ENCODE results near the gene BLTP2.
A peak's percentile ranks its signal among the peaks of the same experiment; 100 is the strongest.

BLTP2 gene

DNA sequence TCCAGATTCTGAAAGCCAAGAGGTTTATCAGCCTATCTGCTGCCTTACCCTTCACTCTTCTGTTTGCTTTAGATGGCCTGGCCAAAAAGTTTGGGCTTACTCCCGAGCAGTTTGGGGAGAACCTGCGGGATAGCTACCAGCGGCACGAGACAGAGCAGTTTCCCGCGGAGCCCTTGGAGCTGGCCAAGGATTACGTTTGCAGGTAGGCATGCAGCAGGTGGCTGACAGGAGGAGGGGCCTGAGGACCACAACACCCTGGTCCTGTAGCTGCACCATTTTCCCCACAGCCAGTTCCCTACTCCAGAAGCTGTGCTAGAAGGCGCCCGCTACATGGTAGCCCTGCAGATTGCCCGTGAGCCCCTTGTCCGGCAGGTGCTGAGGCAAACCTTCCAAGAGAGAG is 37.7 kb upstream of the BLTP2 start:
- Histone ChIP-seq H3K9ac (ENCODE audit: insufficient read length, low read depth) (no peak overlapping the region), H3K4me3 (ENCODE audit: insufficient read length, low read depth) (no peak overlapping the region), H3K9me3 (ENCODE audit: insufficient read depth, low read length) (no peaks in the 10 kb centered on the region), H3K4me1 (ENCODE audit: insufficient read depth, insufficient read length) (no peaks in the 10 kb centered on the region), H3K27me3 (ENCODE audit: insufficient read depth, insufficient read length) (no peaks in the 10 kb centered on the region), H3K36me3 (ENCODE audit: insufficient read depth, insufficient read length, low read length) (peaks cover 84% of the 10 kb centered on the region)
- TF ChIP-seq ZNF274 (IDR thresholded peaks at IDR 0.05; ENCODE audit: low read depth, low read length) = no peak
- no peak for DNase-seq (ENCODE audit: low read depth, low spot score)

DNA sequence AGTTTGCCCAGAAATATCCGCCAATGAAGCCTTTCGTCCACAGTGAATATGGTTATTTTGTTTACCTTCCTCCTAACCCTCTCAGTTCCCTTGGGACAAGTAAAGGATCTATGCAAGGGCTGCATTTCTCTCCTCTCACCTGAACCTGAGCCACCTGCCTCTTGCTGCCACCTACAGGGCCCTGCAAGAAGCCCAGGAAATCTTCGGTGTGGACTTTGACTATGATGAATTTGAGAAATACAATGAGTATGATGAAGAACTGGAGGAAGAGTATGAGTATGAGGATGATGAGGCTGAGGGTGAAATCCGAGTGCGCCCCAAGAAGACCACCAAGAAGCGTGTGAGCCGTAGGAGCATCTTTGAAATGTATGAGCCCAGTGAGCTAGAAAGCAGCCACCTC is 31.0 kb upstream of the BLTP2 start:
- TF ChIP-seq SUZ12 (IDR thresholded peaks at IDR 0.05; ENCODE audit: extremely low read depth, insufficient read depth, insufficient read length) (no peak), YY1 (IDR thresholded peaks at IDR 0.05; ENCODE audit: insufficient read depth, insufficient read length) (no peak)
- H3K9ac ChIP-seq (ENCODE audit: insufficient read length, low read depth) = no peak overlapping the region
- no peak overlapping the region for H3K4me3 ChIP-seq (ENCODE audit: insufficient read length, low read depth)
- H3K27me3 ChIP-seq (ENCODE audit: insufficient read depth, insufficient read length) = no peaks in the 10 kb centered on the region
- peaks cover 81% of the 10 kb centered on the region for H3K36me3 ChIP-seq (ENCODE audit: insufficient read depth, insufficient read length, low read length)
- no peaks in the 10 kb centered on the region for H3K4me1 ChIP-seq (ENCODE audit: insufficient read depth, insufficient read length)
- no peak for DNase-seq (ENCODE audit: low read depth, low spot score)
- H3K9me3 ChIP-seq (ENCODE audit: insufficient read depth, low read length) = no peaks in the 10 kb centered on the region

DNA sequence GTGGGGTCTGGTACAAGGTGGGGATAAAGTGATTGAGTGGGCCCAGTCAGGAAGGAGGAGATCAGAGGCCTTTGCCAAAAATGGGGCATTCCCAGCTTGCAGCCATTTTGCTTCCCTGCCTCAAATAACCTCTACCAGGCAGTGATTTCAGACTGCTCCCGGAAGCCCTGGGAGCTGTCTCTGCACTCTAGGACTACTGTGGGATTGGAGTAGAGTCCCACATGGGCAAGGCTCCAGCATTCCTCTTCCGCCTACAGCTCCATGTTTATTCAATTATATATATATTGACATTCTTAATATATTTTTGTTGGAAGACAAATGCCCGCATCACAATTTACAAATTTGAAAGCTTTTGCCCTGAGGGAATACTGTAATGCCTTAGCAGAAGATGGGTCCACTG is 30.5 kb upstream of the BLTP2 start:
- no peaks in the 10 kb centered on the region for H3K27me3 ChIP-seq (ENCODE audit: insufficient read depth, insufficient read length)
- H3K36me3 ChIP-seq (ENCODE audit: insufficient read depth, insufficient read length, low read length) = peaks cover 79% of the 10 kb centered on the region
- DNase-seq (ENCODE audit: low read depth, low spot score) = no peak
- no peaks in the 10 kb centered on the region for H3K9me3 ChIP-seq (ENCODE audit: insufficient read depth, low read length)
- H3K4me1 ChIP-seq (ENCODE audit: insufficient read depth, insufficient read length) = no peaks in the 10 kb centered on the region
- no peak overlapping the region for H3K4me3 ChIP-seq (ENCODE audit: insufficient read length, low read depth)
- H3K9ac ChIP-seq (ENCODE audit: insufficient read length, low read depth) = no peak overlapping the region
- no peak for TF ChIP-seq ZNF274 (IDR thresholded peaks at IDR 0.05; ENCODE audit: low read depth, low read length)

DNA sequence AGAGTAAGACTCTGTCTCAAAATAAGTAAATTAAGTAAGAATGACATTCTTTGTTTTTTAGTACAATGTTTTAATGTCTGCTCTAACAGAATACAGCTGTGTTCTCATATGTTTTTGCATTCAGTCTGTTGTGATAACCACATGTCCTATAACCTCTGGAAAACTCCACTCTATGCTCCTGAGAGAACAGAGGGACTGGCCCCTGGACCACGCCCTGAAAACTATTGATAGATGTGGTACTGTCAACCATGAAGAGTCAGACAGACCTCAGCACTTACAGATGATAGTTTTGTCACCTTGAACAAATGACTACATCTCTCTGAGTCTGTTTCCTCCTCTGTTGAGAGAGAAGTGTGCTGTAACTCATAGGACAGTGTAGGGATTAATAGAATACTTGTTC is 25.0 kb upstream of the BLTP2 start:
- H3K36me3 ChIP-seq (ENCODE audit: insufficient read depth, insufficient read length, low read length) = peaks cover 69% of the 10 kb centered on the region
- H3K9ac ChIP-seq (ENCODE audit: insufficient read length, low read depth) = no peak overlapping the region
- no peak overlapping the region for H3K4me3 ChIP-seq (ENCODE audit: insufficient read length, low read depth)
- TF ChIP-seq YY1 (IDR thresholded peaks at IDR 0.05; ENCODE audit: insufficient read depth, insufficient read length) (no peak), SUZ12 (IDR thresholded peaks at IDR 0.05; ENCODE audit: extremely low read depth, insufficient read depth, insufficient read length) (no peak), ZNF274 (IDR thresholded peaks at IDR 0.05; ENCODE audit: low read depth, low read length) (no peak)
- H3K9me3 ChIP-seq (ENCODE audit: insufficient read depth, low read length) = no peaks in the 10 kb centered on the region
- no peaks in the 10 kb centered on the region for H3K4me1 ChIP-seq (ENCODE audit: insufficient read depth, insufficient read length)
- no peak for DNase-seq (ENCODE audit: low read depth, low spot score)
- no peaks in the 10 kb centered on the region for H3K27me3 ChIP-seq (ENCODE audit: insufficient read depth, insufficient read length)

DNA sequence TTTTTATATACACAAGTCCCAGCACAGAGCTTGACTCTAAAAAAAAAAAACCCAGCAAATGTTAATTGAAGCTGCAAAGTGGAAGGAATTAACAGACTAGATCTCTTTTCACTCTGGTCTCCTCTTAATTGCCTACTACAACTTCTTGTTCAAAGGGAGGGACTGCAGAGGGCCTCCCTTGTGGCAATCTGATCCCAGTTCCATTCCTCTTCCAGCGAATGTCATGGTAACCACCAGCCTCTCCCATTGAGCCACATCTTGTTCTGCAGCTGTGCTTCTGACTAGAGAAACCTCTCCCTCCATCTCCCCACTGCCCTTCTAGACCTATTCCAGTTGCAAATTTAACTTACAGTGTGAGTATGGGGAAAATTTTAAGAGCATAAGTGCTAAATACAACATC is 22.9 kb upstream of the BLTP2 start:
- Histone ChIP-seq H3K4me1 (ENCODE audit: insufficient read depth, insufficient read length) (no peaks in the 10 kb centered on the region), H3K36me3 (ENCODE audit: insufficient read depth, insufficient read length, low read length) (peaks cover 65% of the 10 kb centered on the region), H3K27me3 (ENCODE audit: insufficient read depth, insufficient read length) (no peaks in the 10 kb centered on the region), H3K4me3 (ENCODE audit: insufficient read length, low read depth) (no peak overlapping the region), H3K9me3 (ENCODE audit: insufficient read depth, low read length) (no peaks in the 10 kb centered on the region), H3K9ac (ENCODE audit: insufficient read length, low read depth) (no peak overlapping the region)
- DNase-seq (ENCODE audit: low read depth, low spot score) = no peak
- TF ChIP-seq YY1 (IDR thresholded peaks at IDR 0.05; ENCODE audit: insufficient read depth, insufficient read length) (no peak), SUZ12 (IDR thresholded peaks at IDR 0.05; ENCODE audit: extremely low read depth, insufficient read depth, insufficient read length) (no peak), ZNF274 (IDR thresholded peaks at IDR 0.05; ENCODE audit: low read depth, low read length) (no peak)

DNA sequence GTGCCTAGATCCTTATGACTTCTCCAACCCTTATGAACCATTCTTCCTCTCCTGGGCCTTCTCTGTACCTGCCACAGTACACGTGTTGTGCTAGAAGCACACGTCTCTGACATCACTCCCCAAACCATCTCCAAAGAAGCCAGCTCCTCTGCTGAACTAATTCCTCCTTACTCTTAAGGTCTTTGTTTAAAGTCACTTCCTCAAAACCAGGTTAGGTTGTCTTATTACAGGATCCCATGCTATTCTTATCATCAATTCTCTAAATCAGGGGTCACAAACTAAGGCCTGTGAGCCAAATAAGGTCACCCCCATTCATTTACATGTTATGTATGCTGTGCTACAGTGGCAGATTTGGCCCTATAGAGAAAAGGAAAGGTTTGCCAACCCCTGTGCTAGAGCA is 21.0 kb upstream of the BLTP2 start:
- TF ChIP-seq YY1 (IDR thresholded peaks at IDR 0.05; ENCODE audit: insufficient read depth, insufficient read length) (no peak), ZNF274 (IDR thresholded peaks at IDR 0.05; ENCODE audit: low read depth, low read length) (no peak), SUZ12 (IDR thresholded peaks at IDR 0.05; ENCODE audit: extremely low read depth, insufficient read depth, insufficient read length) (no peak)
- peaks cover 48% of the 10 kb centered on the region for H3K36me3 ChIP-seq (ENCODE audit: insufficient read depth, insufficient read length, low read length)
- no peaks in the 10 kb centered on the region for H3K4me1 ChIP-seq (ENCODE audit: insufficient read depth, insufficient read length)
- no peak for DNase-seq (ENCODE audit: low read depth, low spot score)
- no peaks in the 10 kb centered on the region for H3K27me3 ChIP-seq (ENCODE audit: insufficient read depth, insufficient read length)
- no peak overlapping the region for H3K9ac ChIP-seq (ENCODE audit: insufficient read length, low read depth)
- peaks cover 3% of the 10 kb centered on the region for H3K9me3 ChIP-seq (ENCODE audit: insufficient read depth, low read length)
- no peak overlapping the region for H3K4me3 ChIP-seq (ENCODE audit: insufficient read length, low read depth)

DNA sequence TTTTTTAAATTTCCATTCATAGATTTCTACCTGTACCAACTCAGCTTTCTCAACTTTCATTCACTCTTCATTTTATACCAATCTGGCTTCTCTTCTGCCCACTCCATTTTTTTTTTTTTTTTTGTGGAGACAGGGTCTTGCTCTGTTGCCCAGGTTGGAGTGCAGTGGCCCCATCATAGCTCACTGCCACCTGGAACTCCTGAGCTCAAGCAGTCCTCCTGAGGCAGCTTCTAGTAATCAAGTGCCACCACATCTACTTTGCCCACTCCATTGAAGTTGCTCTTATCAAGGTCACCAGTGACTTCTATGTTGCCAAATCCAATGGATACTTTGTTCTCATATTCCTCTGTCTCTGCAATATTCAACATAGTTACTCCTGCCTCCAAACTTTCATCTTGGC is 18.8 kb upstream of the BLTP2 start:
- peaks cover 26% of the 10 kb centered on the region for H3K9me3 ChIP-seq (ENCODE audit: insufficient read depth, low read length)
- peaks cover 53% of the 10 kb centered on the region for H3K36me3 ChIP-seq (ENCODE audit: insufficient read depth, insufficient read length, low read length)
- no peak for DNase-seq (ENCODE audit: low read depth, low spot score)
- no peaks in the 10 kb centered on the region for H3K27me3 ChIP-seq (ENCODE audit: insufficient read depth, insufficient read length)
- TF ChIP-seq YY1 (IDR thresholded peaks at IDR 0.05; ENCODE audit: insufficient read depth, insufficient read length) = no peak
- TF ChIP-seq SUZ12 (IDR thresholded peaks at IDR 0.05; ENCODE audit: extremely low read depth, insufficient read depth, insufficient read length) = no peak
- TF ChIP-seq ZNF274 (IDR thresholded peaks at IDR 0.05; ENCODE audit: low read depth, low read length) = no peak
- no peak overlapping the region for H3K9ac ChIP-seq (ENCODE audit: insufficient read length, low read depth)
- no peaks in the 10 kb centered on the region for H3K4me1 ChIP-seq (ENCODE audit: insufficient read depth, insufficient read length)
- no peak overlapping the region for H3K4me3 ChIP-seq (ENCODE audit: insufficient read length, low read depth)

DNA sequence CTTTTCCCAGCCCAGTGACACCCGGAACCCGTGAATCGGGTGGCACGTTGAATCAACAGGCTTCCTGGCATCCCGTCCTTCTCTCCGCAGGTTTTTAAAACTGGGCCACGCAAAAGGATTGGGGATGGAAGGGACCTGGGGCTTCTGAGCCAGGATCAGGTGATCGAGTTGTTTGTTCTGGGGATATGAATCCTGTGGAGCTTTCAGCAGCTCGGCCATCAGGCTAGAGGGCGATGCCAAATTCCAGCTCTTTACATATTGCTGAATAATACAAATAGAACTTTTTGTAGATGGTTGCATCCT is 17.5 kb upstream of the BLTP2 start:
- DNase-seq (ENCODE audit: low read depth, low spot score) = no peak
- Histone ChIP-seq H3K4me1 (ENCODE audit: insufficient read depth, insufficient read length) (no peaks in the 10 kb centered on the region), H3K4me3 (ENCODE audit: insufficient read length, low read depth) (peak overlapping the region; percentile 93)

More for the DNA sequence above, 17.5 kb upstream of the BLTP2 start:
- Histone ChIP-seq H3K27me3 (ENCODE audit: insufficient read depth, insufficient read length) (no peaks in the 10 kb centered on the region), H3K36me3 (ENCODE audit: insufficient read depth, insufficient read length, low read length) (peaks cover 48% of the 10 kb centered on the region), H3K9ac (ENCODE audit: insufficient read length, low read depth) (peak overlapping the region; percentile 94), H3K9me3 (ENCODE audit: insufficient read depth, low read length) (peaks cover 36% of the 10 kb centered on the region)
- TF ChIP-seq YY1 (IDR thresholded peaks at IDR 0.05; ENCODE audit: insufficient read depth, insufficient read length) = no peak
- TF ChIP-seq SUZ12 (IDR thresholded peaks at IDR 0.05; ENCODE audit: extremely low read depth, insufficient read depth, insufficient read length) = no peak
- TF ChIP-seq ZNF274 (IDR thresholded peaks at IDR 0.05; ENCODE audit: low read depth, low read length) = no peak
